GM13977 (cell line): Measurements from ENCODE around the gene SACM1L.
"Not testable (repeated sequence)": the region's sequence is repeated elsewhere in the genome, so short reads cannot be mapped to it uniquely, and the experiment has no call there.

ENCODE experiments used
- DNase-seq: peaks from one replicate; pipeline ENCODE4 v3.0.0; 2012; ENCODE audit warnings: low spot score
- CTCF ChIP-seq: IDR thresholded peaks from 2 replicates; pipeline ENCODE4 v1.5.1; 2012; ENCODE audit warnings: mild to moderate bottlenecking, control low read depth; ENCODE audit not compliant: insufficient read depth; ENCODE audit errors: extremely low read depth, missing control alignments
- in situ Hi-C: fragments of 300-500 bp; cut with MboI; formaldehyde crosslinking; loops from one replicate; pipeline ENCODE4 v1.12.0; 2022; ENCODE audit warnings: low sequenced_read_pairs, low pct_unique_long_range_greater_than_20kb, mixed read lengths, inconsistent platforms; ENCODE audit not compliant: unreplicated experiment

Gene SACM1L

GRCh38 chr3:45748068-45748467 is 58.9 kb downstream of the SACM1L start:
- in situ Hi-C loops: no loop called here
- no peak for DNase-seq
- TF ChIP-seq CTCF: no peak

- DNase-seq, in situ Hi-C loops: not testable (repeated sequence)
These were observed 59.9 kb downstream of the SACM1L start for GRCh38 chr3:45749036-45749600.

DNA sequence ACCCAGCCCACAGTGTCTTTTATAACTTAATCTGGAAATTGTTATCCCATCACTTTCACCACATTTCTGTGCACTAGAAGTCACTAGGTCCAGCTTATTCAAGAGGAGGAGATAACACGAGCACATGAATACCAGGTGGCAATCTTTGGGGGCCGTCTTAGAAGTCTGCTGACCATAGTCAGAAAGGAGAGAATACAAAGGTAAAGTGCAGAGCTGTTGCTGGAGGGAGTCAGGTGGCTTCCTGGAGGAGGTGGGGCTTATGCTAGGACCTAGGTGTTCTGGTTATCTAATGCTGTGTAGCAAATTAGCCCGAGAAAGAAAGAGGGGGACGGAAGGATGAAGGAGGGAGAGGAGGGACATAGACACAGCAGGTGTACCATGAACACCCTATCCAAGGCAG is 60.7 kb downstream of the SACM1L start:
- TF ChIP-seq CTCF: no peak
- in situ Hi-C loops: loop anchor here (10.0 to 25.0 kb wide), 2 partner anchors 325 to 637 kb away; no protein-coding TSS in a partner anchor
- no peak for DNase-seq

GRCh38 chr3:45751537-45752242 is 62.5 kb downstream of the SACM1L start:
- no peak for DNase-seq
- in situ Hi-C loops: loop anchor here (10.0 to 25.0 kb wide), 2 partner anchors 323 to 636 kb away; no protein-coding TSS in a partner anchor
- TF ChIP-seq CTCF: no peak

DNA sequence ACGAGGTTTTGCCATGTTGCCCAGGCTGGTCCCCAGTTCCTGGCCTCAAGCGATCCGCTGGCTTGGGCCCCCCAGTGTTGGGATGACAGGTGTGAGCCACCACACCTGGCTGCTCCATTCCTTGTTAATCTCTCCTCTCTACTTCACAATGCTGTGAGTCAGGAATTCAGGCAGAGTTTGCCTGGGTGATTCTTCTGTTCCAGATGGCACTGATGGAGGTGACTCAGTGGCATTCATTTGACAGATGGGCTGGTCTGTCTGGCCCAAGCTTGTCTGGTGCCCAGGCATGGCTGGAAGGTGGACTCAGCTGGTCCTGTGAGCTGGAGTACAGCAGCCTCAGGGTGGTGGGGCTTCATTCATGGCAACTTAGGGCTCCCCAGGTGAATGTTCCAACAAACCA is 63.9 kb downstream of the SACM1L start:
- no peak for TF ChIP-seq CTCF
- in situ Hi-C loops: loop anchor here (10.0 to 25.0 kb wide), 2 partner anchors 322 to 634 kb away; no protein-coding TSS in a partner anchor
- DNase-seq: no peak

- in situ Hi-C loops: loop anchor here (10.0 to 25.0 kb wide), 2 partner anchors 320 to 633 kb away; no protein-coding TSS in a partner anchor
- no peak for DNase-seq
- TF ChIP-seq CTCF: no peak
These were observed 65.3 kb downstream of the SACM1L start for GRCh38 chr3:45754461-45754860.

DNA sequence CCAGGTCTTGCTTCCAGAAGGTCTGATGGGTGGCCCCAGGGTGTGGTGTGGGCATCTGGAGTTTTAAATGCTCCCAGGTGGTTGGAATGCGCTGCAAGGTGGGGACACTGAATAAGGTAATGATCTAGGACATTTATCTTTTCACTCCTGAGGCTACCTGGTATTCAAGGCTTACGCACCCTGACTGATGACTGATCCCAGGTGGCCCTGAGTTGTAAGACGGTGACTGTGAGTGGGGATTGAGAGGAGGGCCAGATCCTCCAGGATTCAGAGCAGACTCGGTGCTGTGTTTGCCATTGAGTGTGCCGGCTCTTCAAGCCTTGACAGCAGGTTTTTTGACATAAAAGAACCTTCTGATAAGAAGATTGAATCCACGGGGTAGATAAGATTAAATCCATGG is 66.9 kb downstream of the SACM1L start:
- in situ Hi-C loops: loop anchor here (10.0 to 25.0 kb wide), 2 partner anchors 319 to 631 kb away; no protein-coding TSS in a partner anchor
- no peak for DNase-seq
- no peak for TF ChIP-seq CTCF

GRCh38 chr3:45757141-45757540 is 67.9 kb downstream of the SACM1L start:
- DNase-seq: not testable (repeated sequence)
- in situ Hi-C loops: loop anchor here (10.0 to 25.0 kb wide), 2 partner anchors 318 to 630 kb away; no protein-coding TSS in a partner anchor
